T47D (cell line): Measurements from ENCODE around the gene CNRIP1.
"Not testable (repeated sequence)": the region's sequence is repeated elsewhere in the genome, so short reads cannot be mapped to it uniquely, and the experiment has no call there.

Source experiments
- DNase-seq, 2 experiments: peaks; one replicate each; pipeline versions ENCODE4 v3.0.0 to v3.0.0-alpha.2; 2011 to 2012; ENCODE audit warnings: low read depth in 1 of 2, low spot score in 1 of 2
- JUND ChIP-seq: IDR thresholded peaks from 2 replicates; pipeline ENCODE4 v1.6.1; 2012; ENCODE audit warnings: low read depth
- in situ Hi-C: cut with HindIII; loops from 2 replicates; pipeline ENCODE4 v1.10.0; 2016; ENCODE audit warnings: low sequenced_read_pairs, low pct_unique_long_range_greater_than_20kb

Gene CNRIP1

GRCh38 chr2:68356599-68357239, 37.0 kb upstream of the CNRIP1 start:
- in situ Hi-C loops: no loop called here
- DNase-seq: no peak
- TF ChIP-seq JUND: no peak

- DNase-seq: no peak
- in situ Hi-C loops: no loop called here
These were observed 33.1 kb upstream of the CNRIP1 start for GRCh38 chr2:68352651-68353391.

GRCh38 chr2:68351997-68352396, 32.2 kb upstream of the CNRIP1 start:
- in situ Hi-C loops: no loop called here
- TF ChIP-seq JUND: no peak
- no peak for DNase-seq

More at GRCh38 chr2:68352651-68353391, 33.1 kb upstream of the CNRIP1 start:
- no peak for TF ChIP-seq JUND

DNA sequence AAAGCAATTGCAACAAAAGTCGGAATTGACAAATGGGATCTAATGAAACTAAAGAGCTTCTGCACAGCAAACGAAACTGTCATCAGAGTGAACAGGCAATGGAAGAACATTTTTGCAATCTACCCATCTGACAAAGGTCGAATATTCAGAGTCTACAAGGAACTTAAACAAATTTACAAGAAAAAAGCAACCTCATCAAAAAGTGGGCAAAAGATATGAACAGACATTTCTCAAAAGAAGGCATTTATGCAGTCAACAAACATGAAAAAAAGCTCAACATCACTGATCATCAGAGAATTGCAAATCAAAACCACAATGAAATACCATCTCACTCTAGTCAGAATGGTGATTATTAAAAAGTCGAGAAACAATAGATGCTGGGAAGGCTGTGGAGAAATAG, 29.3 kb upstream of the CNRIP1 start:
- in situ Hi-C loops, DNase-seq: not testable (repeated sequence)

GRCh38 chr2:68345129-68345875, 25.6 kb upstream of the CNRIP1 start:
- TF ChIP-seq JUND: no peak
- in situ Hi-C loops: no loop called here
- DNase-seq: no peak

- TF ChIP-seq JUND: no peak
- in situ Hi-C loops: no loop called here
- DNase-seq: no peak
These were observed 24.3 kb upstream of the CNRIP1 start for GRCh38 chr2:68344031-68344430.

DNA sequence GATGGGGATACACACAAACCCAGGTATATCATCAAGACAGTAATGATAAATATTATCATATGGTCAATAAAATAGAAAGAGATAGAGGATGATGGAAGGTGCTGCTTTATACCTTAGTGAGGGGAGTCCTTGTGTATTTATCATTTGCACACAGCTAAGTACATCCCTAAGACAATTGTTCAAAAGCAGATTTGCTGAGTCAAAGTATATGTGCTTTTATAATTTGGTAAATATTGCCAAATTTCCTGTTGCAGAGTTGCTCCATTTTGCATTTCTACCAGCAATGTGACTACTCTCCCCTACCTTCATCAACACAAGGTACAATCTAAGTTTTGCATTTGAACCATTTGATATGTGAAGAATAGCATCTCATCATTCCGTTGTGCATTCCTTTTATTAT, 22.7 kb upstream of the CNRIP1 start:
- DNase-seq: no peak
- no peak for TF ChIP-seq JUND
- in situ Hi-C loops: no loop called here

DNA sequence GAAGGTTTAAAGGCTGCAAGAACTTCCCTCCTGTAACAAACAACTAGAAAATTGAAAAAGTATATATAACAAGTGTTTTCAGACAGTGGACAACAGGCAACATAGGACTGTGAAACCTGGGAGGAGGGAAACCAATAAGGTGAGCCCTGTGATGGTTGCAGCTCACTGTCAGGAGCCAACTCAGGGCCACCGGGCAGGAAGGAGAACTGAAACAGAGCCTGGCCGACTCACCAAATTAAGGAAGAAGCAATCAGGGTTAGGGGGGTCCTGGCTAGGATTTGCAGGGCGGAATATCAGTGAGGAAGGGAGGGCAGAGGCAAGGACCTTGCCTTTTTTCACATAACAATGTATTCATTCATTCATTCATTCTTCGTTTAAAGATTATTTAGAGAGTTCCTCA, 21.8 kb upstream of the CNRIP1 start:
- no peak for TF ChIP-seq JUND
- no peak for DNase-seq
- in situ Hi-C loops: no loop called here

DNA sequence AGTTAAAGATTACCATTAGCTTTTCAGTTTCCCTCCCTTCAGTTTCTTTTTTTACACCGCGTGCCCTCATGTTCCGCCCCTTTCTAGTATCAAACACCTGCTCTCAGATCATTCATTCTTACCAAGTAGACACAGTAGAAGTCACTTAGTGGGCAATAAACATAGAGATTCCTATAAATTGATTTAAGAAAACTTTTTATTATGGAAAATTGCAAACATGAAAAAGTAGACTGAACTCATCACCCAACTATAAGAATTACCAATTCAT, 21.2 kb upstream of the CNRIP1 start:
- DNase-seq: no peak
- in situ Hi-C loops: no loop called here
- no peak for TF ChIP-seq JUND

DNA sequence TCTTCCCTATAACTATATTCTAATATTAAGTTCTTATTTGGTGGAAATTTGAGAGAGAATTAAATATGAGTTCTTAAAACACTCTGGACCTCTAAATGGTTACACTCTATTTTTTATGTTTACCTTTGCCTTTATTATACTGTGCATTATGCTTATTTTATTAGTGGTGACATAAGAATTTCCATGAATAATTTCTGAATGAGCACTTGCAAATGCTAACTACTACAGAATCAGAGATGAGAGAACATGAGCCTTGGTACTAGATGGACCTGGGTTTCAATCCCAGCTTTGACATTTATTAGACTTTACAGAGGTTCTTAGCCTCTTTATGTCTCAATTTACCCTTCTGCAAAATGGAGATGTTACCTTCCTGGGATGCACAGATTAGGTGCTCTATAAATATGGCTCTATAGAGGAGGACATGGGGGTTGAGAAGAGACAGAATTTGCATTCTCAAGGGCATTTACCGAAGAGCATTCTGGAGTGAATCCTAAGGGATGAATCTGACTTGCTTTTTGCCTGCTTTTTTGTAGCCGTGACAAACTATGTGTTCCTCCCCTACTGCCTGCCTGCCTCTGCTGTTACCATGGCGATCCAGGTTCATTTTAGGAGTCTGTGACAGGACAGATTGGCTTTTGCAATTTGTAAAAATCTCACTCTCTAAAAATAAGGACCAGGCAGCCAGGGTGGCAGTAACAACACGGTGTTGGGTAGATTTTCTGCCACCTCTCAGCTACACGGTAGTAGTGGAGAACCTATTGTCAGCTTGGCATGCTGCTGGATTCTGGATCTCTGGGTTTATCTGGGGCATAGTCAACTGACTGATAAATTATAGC, 20.7 kb upstream of the CNRIP1 start:
- in situ Hi-C loops: no loop called here
- no peak for DNase-seq

DNA sequence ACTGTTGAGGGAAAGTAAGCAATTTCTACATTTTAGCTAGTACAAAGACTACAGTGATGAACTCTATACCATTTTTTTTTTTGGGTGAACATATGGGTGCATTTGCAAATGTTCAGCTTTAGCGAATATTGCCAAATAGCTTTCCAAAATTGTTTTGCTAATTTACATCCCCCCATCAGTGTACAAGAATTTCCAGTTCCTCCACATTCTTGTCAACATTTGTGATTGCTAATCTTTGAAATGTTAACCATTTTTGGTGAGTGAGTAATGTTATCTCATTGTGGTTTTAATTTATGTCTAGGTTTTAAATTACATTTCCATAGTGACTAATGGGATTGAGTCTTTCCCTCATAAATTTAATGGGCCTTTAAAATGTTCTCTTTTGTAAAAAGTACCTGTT, 16.4 kb upstream of the CNRIP1 start:
- in situ Hi-C loops: no loop called here
- DNase-seq: no peak
- no peak for TF ChIP-seq JUND

More for the DNA sequence above, 20.7 kb upstream of the CNRIP1 start:
- TF ChIP-seq JUND: no peak

- DNase-seq: no peak
- no peak for TF ChIP-seq JUND
- in situ Hi-C loops: no loop called here
These were observed 14.2 kb upstream of the CNRIP1 start for GRCh38 chr2:68333931-68334330.

DNA sequence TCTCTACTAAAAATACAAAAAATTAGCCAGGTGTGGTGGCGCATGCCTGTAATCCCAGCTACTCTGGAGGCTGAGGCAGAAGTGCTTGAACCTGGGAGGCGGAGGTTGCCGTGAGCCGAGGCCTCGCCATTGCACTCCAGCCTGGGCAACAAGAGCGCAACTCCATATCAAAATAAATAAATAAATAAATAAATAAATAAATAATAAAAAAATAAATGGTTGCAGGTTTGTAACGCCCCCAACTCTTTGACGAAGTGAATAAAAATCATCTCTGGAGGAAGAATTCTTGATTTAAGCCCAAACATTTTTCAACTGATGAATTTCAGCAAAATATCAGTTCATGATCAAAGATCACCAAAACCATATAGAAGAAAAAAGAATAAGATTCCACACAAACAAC, 13.3 kb upstream of the CNRIP1 start:
- TF ChIP-seq JUND: no peak
- DNase-seq: no peak
- in situ Hi-C loops: no loop called here
